ENCODE results near the gene HMSD. TPM values are rescaled to one million over a fixed set of nuclear protein-coding genes. Genes with fewer than 3 reads are reported as not detected.

The HMSD gene, protein sequence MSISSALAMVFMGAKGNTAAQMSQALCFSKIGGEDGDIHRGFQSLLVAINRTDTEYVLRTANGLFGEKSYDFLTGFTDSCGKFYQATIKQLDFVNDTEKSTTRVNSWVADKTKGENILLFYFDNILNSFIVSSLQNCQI
- not detected in 2 replicates for total RNA-seq

GRCh38 chr18:63949068-63949737, at the start of gene HMSD:
Gene HMSD (plus strand): TSS chr18:63949301. CDS start chr18:63953456, 4,155 bp downstream.
- Histone ChIP-seq H3K27me3 (ENCODE audit: control insufficient read depth, insufficient read depth, low read length) (no peaks in the 10 kb centered on the region), H3K4me3 (ENCODE audit: low read depth, low read length) (peak within 1 kb of the TSS; percentile 44), H3K36me3 (ENCODE audit: control insufficient read depth, insufficient read depth, low read length) (no peaks in the 10 kb centered on the region)
- TF ChIP-seq, protein P1, sequence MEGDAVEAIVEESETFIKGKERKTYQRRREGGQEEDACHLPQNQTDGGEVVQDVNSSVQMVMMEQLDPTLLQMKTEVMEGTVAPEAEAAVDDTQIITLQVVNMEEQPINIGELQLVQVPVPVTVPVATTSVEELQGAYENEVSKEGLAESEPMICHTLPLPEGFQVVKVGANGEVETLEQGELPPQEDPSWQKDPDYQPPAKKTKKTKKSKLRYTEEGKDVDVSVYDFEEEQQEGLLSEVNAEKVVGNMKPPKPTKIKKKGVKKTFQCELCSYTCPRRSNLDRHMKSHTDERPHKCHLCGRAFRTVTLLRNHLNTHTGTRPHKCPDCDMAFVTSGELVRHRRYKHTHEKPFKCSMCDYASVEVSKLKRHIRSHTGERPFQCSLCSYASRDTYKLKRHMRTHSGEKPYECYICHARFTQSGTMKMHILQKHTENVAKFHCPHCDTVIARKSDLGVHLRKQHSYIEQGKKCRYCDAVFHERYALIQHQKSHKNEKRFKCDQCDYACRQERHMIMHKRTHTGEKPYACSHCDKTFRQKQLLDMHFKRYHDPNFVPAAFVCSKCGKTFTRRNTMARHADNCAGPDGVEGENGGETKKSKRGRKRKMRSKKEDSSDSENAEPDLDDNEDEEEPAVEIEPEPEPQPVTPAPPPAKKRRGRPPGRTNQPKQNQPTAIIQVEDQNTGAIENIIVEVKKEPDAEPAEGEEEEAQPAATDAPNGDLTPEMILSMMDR (IDR thresholded peaks at IDR 0.05; ENCODE audit: insufficient read depth, low read length, poor library complexity, severe bottlenecking): peak; percentile 58
- no peak for DNase-seq (ENCODE audit: low read depth)

DNA sequence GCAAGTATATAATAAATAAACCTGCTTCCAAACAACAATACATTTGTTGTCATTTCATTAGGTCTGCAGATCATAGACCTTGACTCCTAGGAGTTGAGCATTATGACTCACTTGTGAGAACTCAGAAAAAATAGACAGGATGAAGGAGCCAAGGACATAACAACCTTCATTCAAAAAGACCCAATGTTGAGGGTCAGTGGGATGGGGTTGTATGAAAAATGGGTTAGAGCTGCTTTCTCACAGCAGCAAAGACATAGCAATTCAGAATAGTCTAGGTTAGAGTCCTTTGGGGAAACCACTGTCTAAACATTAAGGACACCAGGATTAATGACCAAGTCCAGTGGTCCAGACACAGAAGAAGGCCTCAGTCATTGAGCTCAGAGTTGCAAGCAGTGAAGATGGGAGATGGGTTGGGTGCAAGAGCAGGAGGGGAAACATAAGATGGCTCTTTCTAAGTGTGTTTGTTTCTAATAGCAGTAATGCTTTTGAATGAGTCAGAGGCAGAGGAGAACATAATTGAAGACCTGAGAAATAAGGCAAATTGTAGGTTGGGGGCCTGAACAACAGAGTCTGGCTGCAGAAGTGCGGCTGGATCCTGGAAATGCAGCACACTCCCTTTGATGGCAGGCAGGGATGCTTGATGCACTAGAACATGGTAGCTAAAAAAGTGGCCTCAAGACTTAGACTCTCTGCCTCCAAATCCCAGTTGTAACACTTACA, 45.1 kb upstream of the HMSD start:
- no peak overlapping the region for H3K4me3 ChIP-seq (ENCODE audit: low read depth, low read length)
- no peaks in the 10 kb centered on the region for H3K36me3 ChIP-seq (ENCODE audit: control insufficient read depth, insufficient read depth, low read length)
- TF ChIP-seq, protein P1 (IDR thresholded peaks at IDR 0.05; ENCODE audit: insufficient read depth, low read length, poor library complexity, severe bottlenecking): no peak
- no peaks in the 10 kb centered on the region for H3K27me3 ChIP-seq (ENCODE audit: control insufficient read depth, insufficient read depth, low read length)
- DNase-seq (ENCODE audit: low read depth): no peak

GRCh38 chr18:63904694-63905093, 44.4 kb upstream of the HMSD start:
- no peak for DNase-seq (ENCODE audit: low read depth)
- Histone ChIP-seq H3K27me3 (ENCODE audit: control insufficient read depth, insufficient read depth, low read length) (no peaks in the 10 kb centered on the region), H3K4me3 (ENCODE audit: low read depth, low read length) (no peak overlapping the region), H3K36me3 (ENCODE audit: control insufficient read depth, insufficient read depth, low read length) (no peaks in the 10 kb centered on the region)
- TF ChIP-seq, protein P1 (IDR thresholded peaks at IDR 0.05; ENCODE audit: insufficient read depth, low read length, poor library complexity, severe bottlenecking): no peak

DNA sequence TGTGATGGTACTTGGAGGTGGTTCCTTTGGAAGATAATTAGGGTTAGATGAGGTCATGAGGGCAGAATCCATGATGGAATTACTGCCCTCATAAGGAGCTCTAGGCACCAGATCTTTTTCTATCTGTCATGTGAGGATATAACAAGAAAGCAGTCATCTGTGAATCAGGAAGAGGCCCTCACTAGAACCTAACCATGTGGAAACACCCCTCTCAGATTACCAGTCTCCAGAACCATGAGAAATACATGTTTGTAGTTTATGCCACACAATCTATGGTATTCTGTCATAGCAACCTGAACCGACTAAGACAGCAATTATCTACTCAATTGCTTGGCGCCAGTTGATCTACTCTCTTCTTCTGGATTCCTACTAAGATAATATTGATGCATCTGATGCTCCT, 43.7 kb upstream of the HMSD start:
- Histone ChIP-seq H3K36me3 (ENCODE audit: control insufficient read depth, insufficient read depth, low read length) (no peaks in the 10 kb centered on the region), H3K27me3 (ENCODE audit: control insufficient read depth, insufficient read depth, low read length) (no peaks in the 10 kb centered on the region), H3K4me3 (ENCODE audit: low read depth, low read length) (no peak overlapping the region)
- TF ChIP-seq, protein P1 (IDR thresholded peaks at IDR 0.05; ENCODE audit: insufficient read depth, low read length, poor library complexity, severe bottlenecking): no peak
- DNase-seq (ENCODE audit: low read depth): no peak

- Histone ChIP-seq H3K4me3 (ENCODE audit: low read depth, low read length) (no peak overlapping the region), H3K36me3 (ENCODE audit: control insufficient read depth, insufficient read depth, low read length) (no peaks in the 10 kb centered on the region), H3K27me3 (ENCODE audit: control insufficient read depth, insufficient read depth, low read length) (no peaks in the 10 kb centered on the region)
- TF ChIP-seq, protein P1 (IDR thresholded peaks at IDR 0.05; ENCODE audit: insufficient read depth, low read length, poor library complexity, severe bottlenecking): no peak
- no peak for DNase-seq (ENCODE audit: low read depth)
These were observed 43.0 kb upstream of the HMSD start for GRCh38 chr18:63906056-63906455.
